A673 (cell line): ENCODE data around the gene RORB. TPM values are rescaled to one million over a fixed set of nuclear protein-coding genes. Genes with fewer than 3 reads are reported as not detected.

Source experiments
- BruUV-seq: library from RNA; stranded (reverse); fragments of 400-500 nt; replicated peaks from 2 replicates; lab custom pipeline; 2021; lab: Mats Ljungman, UMichigan
- CTCF ChIA-PET: fragments of 300-600 bp; sonication (Branson Sonifier 250); formaldehyde crosslinking; loops from one replicate; lab custom pipeline; 2022; ENCODE audit warnings: antibody characterized with exemption; lab: Charles Lee
- POLR2A ChIA-PET: fragments of 300-600 bp; sonication (Branson Sonifier 250); formaldehyde crosslinking; loops from one replicate; lab custom pipeline; 2022; ENCODE audit warnings: antibody characterized with exemption; ENCODE audit not compliant: low non-redundant PET; lab: Charles Lee
- DNase-seq: peaks from one replicate; pipeline ENCODE4 v3.0.0-alpha.2; 2015; ENCODE audit warnings: low spot score
- H3K27ac ChIP-seq: fragments of 200-600 bp; sonication (generic); 2 replicates; pipeline ENCODE4 v1.5.1; 2016; ENCODE audit warnings: mixed run types, low read depth, mild to moderate bottlenecking, mixed read lengths, antibody characterized with exemption, low read length; ENCODE audit not compliant: poor library complexity, severe bottlenecking
- H3K27me3 ChIP-seq: fragments of 200-600 bp; sonication (generic); replicated peaks from 2 replicates; pipeline ENCODE4 v1.6.1; 2017; ENCODE audit warnings: mixed run types, low read depth, mild to moderate bottlenecking, mixed read lengths, antibody characterized with exemption, low read length; ENCODE audit not compliant: insufficient read depth, poor library complexity
- H3K36me3 ChIP-seq: fragments of 200-600 bp; sonication (generic); 2 replicates; pipeline ENCODE4 v1.6.1; 2016; ENCODE audit warnings: mixed run types, mild to moderate bottlenecking, mixed read lengths, antibody characterized with exemption, low read length; ENCODE audit not compliant: insufficient read depth, poor library complexity, severe bottlenecking
- H3K4me1 ChIP-seq: fragments of 200-600 bp; sonication (generic); 2 replicates; pipeline ENCODE4 v1.6.1; 2017; ENCODE audit warnings: mixed run types, mild to moderate bottlenecking, mixed read lengths, antibody characterized with exemption, low read length; ENCODE audit not compliant: insufficient read depth, poor library complexity, severe bottlenecking
- H3K4me3 ChIP-seq: fragments of 200-600 bp; sonication (generic); 2 replicates; pipeline ENCODE4 v1.5.1; 2016; ENCODE audit warnings: low read depth, mixed run types, mild to moderate bottlenecking, mixed read lengths, low read length; ENCODE audit not compliant: poor library complexity, severe bottlenecking
- H3K9me3 ChIP-seq: fragments of 200-600 bp; sonication (generic); 2 replicates; pipeline ENCODE4 v1.6.1; 2016; ENCODE audit warnings: mixed run types, low read depth, mild to moderate bottlenecking, mixed read lengths, antibody characterized with exemption, low read length; ENCODE audit not compliant: poor library complexity, severe bottlenecking
- CTCF ChIP-seq: fragments of 300-800, 200-600 bp; sonication (generic); conservative IDR thresholded peaks from 2 replicates; pipeline ENCODE4 v1.5.1; 2017; ENCODE audit warnings: low read depth, mild to moderate bottlenecking, antibody characterized with exemption, low read length, moderate library complexity, mixed read lengths
- EZH2 ChIP-seq: fragments of 200-600 bp; sonication (generic); IDR thresholded peaks from 2 replicates; pipeline ENCODE4 v1.6.1; 2017; ENCODE audit warnings: borderline replicate concordance, low read depth, mild to moderate bottlenecking, mixed read lengths, antibody characterized with exemption, low read length; ENCODE audit not compliant: poor library complexity, severe bottlenecking
- intact Hi-C: fragments of 100-400 bp; cut with micrococcal nuclease; formaldehyde crosslinking; loops from one replicate; pipeline ENCODE4 v1.10.0; 2022; ENCODE audit not compliant: unreplicated experiment
- total RNA-seq: library from RNA; stranded (reverse); gene quantifications from 2 replicates; pipeline ENCODE4 v1.2.3, GENCODE V29; 2021

RORB gene
- total RNA-seq, 1 experiment from 2014 or later, result 0.02 TPM

- H3K27ac ChIP-seq, result no peak overlapping the region
- no peak for DNase-seq
- H3K4me1 ChIP-seq, result no peaks in the 10 kb centered on the region
- intact Hi-C loops, result loop anchor here (5.0 to 10.0 kb wide), 2 partner anchors 961 to 1439 kb away; no protein-coding TSS in a partner anchor
- no peaks in the 10 kb centered on the region for H3K36me3 ChIP-seq
- ChIA-PET POLR2A (interaction anchor here (0.6 kb wide), 1 partner anchor 1948 kb away, joined by 3 read pairs; no protein-coding TSS in a partner anchor), CTCF (no interaction called here)
- H3K4me3 ChIP-seq, result no peak overlapping the region
- peaks cover 22% of the 10 kb centered on the region for H3K27me3 ChIP-seq
- BruUV-seq, result no TSS peak
- TF ChIP-seq EZH2 (no peak), CTCF (no peak)
- no peaks in the 10 kb centered on the region for H3K9me3 ChIP-seq
Measured at GRCh38 chr9:74643303-74643923, 146.3 kb downstream of the RORB start.

GRCh38 chr9:74644023-74644422, 146.9 kb downstream of the RORB start:
- Histone ChIP-seq H3K27ac (no peak overlapping the region), H3K9me3 (no peaks in the 10 kb centered on the region), H3K4me1 (no peaks in the 10 kb centered on the region), H3K36me3 (no peaks in the 10 kb centered on the region), H3K4me3 (no peak overlapping the region), H3K27me3 (peaks cover 19% of the 10 kb centered on the region)
- intact Hi-C loops, result loop anchor here (5.0 to 10.0 kb wide), 2 partner anchors 962 to 1439 kb away; no protein-coding TSS in a partner anchor
- TF ChIP-seq EZH2 (no peak), CTCF (no peak)
- DNase-seq, result no peak
- ChIA-PET CTCF (no interaction called here), POLR2A (no interaction called here)
- no TSS peak for BruUV-seq

- no TSS peak for BruUV-seq
- ChIA-PET CTCF (no interaction called here), POLR2A (no interaction called here)
- Histone ChIP-seq H3K9me3 (no peaks in the 10 kb centered on the region), H3K36me3 (no peaks in the 10 kb centered on the region), H3K4me3 (no peak overlapping the region), H3K27ac (no peak overlapping the region), H3K27me3 (peaks cover 19% of the 10 kb centered on the region), H3K4me1 (no peaks in the 10 kb centered on the region)
- peak; percentile 35 for DNase-seq
- intact Hi-C loops, result loop anchor here (5.0 to 10.0 kb wide), 2 partner anchors 68 to 1440 kb away; no protein-coding TSS in a partner anchor
- no peak for TF ChIP-seq EZH2
- TF ChIP-seq CTCF, result peak; percentile 67
Measured at GRCh38 chr9:74645007-74645639, 148.0 kb downstream of the RORB start.
